Vagina (tissue), 2 donors: ENCODE data around the gene BTN1A1.

Experiments
- POLR2A ChIP-seq, 2 donors: fragments of 450-650 bp; IDR thresholded peaks; one replicate each; pipeline ENCODE4 v1.6.1; 2017; ENCODE audit warnings: antibody characterized with exemption in 2 of 2, mild to moderate bottlenecking in 2 of 2, moderate library complexity in 2 of 2
- POLR2AphosphoS5 ChIP-seq, 2 donors: sonication (generic); formaldehyde crosslinking; IDR thresholded peaks; one replicate each; pipeline ENCODE4 v1.9.0; 2017; ENCODE audit warnings: antibody characterized with exemption in 2 of 2, mild to moderate bottlenecking in 2 of 2, low read depth in 1 of 2; ENCODE audit not compliant: insufficient read depth in 1 of 2
- TF ChIP-seq, protein P1 (sequence below), 3 experiments: fragments of 450-650 bp in 2 of 3; fragments of 200-600 bp in 1 of 3; sonication (generic) in 1 of 3; IDR thresholded peaks; one replicate each; pipeline ENCODE4 v1.5.1; 2017 to 2019; ENCODE audit warnings: antibody characterized with exemption in 3 of 3, mild to moderate bottlenecking in 2 of 3, moderate library complexity in 2 of 3

DNA sequence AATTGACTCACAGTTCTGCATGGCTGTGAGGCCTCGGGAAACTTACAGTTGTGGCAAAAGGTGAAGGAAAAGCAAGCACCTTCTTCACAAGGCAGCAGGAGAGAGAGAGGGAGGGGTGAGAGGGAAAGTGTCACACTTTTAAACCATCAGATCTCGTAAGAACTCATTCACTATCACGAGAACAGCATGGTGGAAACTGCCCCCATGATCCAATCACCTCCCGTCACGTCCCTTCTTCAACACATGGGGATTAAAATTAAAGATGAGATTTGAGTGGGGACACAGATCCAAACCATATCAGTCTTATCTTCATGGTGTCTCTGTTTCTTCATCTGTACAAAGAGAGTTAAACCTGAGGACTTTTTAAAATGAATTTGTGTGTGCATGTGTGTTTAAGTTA lies 13.7 kb upstream of the BTN1A1 start:
- TF ChIP-seq, protein P1, sequence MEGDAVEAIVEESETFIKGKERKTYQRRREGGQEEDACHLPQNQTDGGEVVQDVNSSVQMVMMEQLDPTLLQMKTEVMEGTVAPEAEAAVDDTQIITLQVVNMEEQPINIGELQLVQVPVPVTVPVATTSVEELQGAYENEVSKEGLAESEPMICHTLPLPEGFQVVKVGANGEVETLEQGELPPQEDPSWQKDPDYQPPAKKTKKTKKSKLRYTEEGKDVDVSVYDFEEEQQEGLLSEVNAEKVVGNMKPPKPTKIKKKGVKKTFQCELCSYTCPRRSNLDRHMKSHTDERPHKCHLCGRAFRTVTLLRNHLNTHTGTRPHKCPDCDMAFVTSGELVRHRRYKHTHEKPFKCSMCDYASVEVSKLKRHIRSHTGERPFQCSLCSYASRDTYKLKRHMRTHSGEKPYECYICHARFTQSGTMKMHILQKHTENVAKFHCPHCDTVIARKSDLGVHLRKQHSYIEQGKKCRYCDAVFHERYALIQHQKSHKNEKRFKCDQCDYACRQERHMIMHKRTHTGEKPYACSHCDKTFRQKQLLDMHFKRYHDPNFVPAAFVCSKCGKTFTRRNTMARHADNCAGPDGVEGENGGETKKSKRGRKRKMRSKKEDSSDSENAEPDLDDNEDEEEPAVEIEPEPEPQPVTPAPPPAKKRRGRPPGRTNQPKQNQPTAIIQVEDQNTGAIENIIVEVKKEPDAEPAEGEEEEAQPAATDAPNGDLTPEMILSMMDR (IDR thresholded peaks at IDR 0.05): no peak
- TF ChIP-seq POLR2A (IDR thresholded peaks at IDR 0.05) (no peak), POLR2AphosphoS5 (IDR thresholded peaks at IDR 0.05; ENCODE audit: insufficient read depth in 1 of 2, low read depth in 1 of 2) (no peak)
